H9 (cell line): Measurements from ENCODE around the gene PRR13. TPM values are rescaled to one million over a fixed set of nuclear protein-coding genes. Genes with fewer than 3 reads are reported as not detected.
"Not testable (repeated sequence)": the region's sequence is repeated elsewhere in the genome, so short reads cannot be mapped to it uniquely, and the experiment has no call there.

ENCODE experiments used
- DNase-seq: peaks from one replicate; pipeline ENCODE4 v3.0.0-alpha.2; 2017
- H2AFZ ChIP-seq: one replicate; pipeline ENCODE4 v1.6.1; 2013; ENCODE audit warnings: mild to moderate bottlenecking, low read length, control low read depth, moderate library complexity
- H2AK5ac ChIP-seq: 2 replicates; pipeline ENCODE4 v1.6.1; 2013; ENCODE audit warnings: low read length, control low read depth, mixed read lengths; ENCODE audit not compliant: insufficient read length
- H2BK120ac ChIP-seq: one replicate; pipeline ENCODE4 v1.6.1; 2013; ENCODE audit warnings: low read depth, mild to moderate bottlenecking, low read length, control low read depth, inconsistent platforms; ENCODE audit not compliant: poor library complexity, severe bottlenecking
- H2BK12ac ChIP-seq: 2 replicates; pipeline ENCODE4 v1.6.1; 2013; ENCODE audit warnings: low read length, control low read depth, mixed read lengths, low read depth; ENCODE audit not compliant: insufficient read length
- H2BK15ac ChIP-seq: 2 replicates; pipeline ENCODE4 v1.6.1; 2013; ENCODE audit warnings: low read depth, low read length, control low read depth
- H2BK20ac ChIP-seq: one replicate; pipeline ENCODE4 v1.6.1; 2013; ENCODE audit warnings: low read depth, mild to moderate bottlenecking, low read length, control low read depth, inconsistent platforms; ENCODE audit not compliant: poor library complexity, severe bottlenecking
- H2BK5ac ChIP-seq: 2 replicates; pipeline ENCODE4 v1.6.1; 2013; ENCODE audit warnings: low read length, control low read depth, mixed read lengths; ENCODE audit not compliant: insufficient read length
- H3K14ac ChIP-seq: 2 replicates; pipeline ENCODE4 v1.6.1; 2013; ENCODE audit warnings: low read length, control low read depth; ENCODE audit not compliant: insufficient read depth
- H3K18ac ChIP-seq: 2 replicates; pipeline ENCODE4 v1.6.1; 2013; ENCODE audit warnings: low read depth, mild to moderate bottlenecking, mixed read lengths, low read length, control low read depth; ENCODE audit not compliant: insufficient read length
- H3K23ac ChIP-seq: 2 replicates; pipeline ENCODE4 v1.6.1; 2013; ENCODE audit warnings: low read length, control low read depth, mixed read lengths, low read depth; ENCODE audit not compliant: insufficient read length
- H3K23me2 ChIP-seq: 2 replicates; pipeline ENCODE4 v1.6.1; 2013; ENCODE audit warnings: low read depth, mild to moderate bottlenecking, mixed read lengths, low read length, control low read depth; ENCODE audit not compliant: insufficient read length, poor library complexity, severe bottlenecking
- H3K27ac ChIP-seq: 2 replicates; pipeline ENCODE4 v1.5.1; 2013; ENCODE audit warnings: low read length, control low read depth, mixed read lengths, low read depth; ENCODE audit not compliant: insufficient read length
- H3K27me3 ChIP-seq: 2 replicates; pipeline ENCODE4 v1.6.1; 2013; ENCODE audit warnings: low read length, control low read depth, inconsistent platforms; ENCODE audit not compliant: insufficient read depth
- H3K4ac ChIP-seq: 2 replicates; pipeline ENCODE4 v1.6.1; 2013; ENCODE audit warnings: low read depth, mild to moderate bottlenecking, control low read depth, inconsistent platforms, low read length, moderate library complexity
- H3K4me1 ChIP-seq: 2 replicates; pipeline ENCODE4 v1.6.1; 2013; ENCODE audit warnings: low read length, control low read depth, inconsistent platforms; ENCODE audit not compliant: insufficient read depth
- H3K4me2 ChIP-seq: 2 replicates; pipeline ENCODE4 v1.6.1; 2013; ENCODE audit warnings: low read length, control low read depth, mixed read lengths; ENCODE audit not compliant: insufficient read length, insufficient read depth
- H3K56ac ChIP-seq: 2 replicates; pipeline ENCODE4 v1.6.1; 2013; ENCODE audit warnings: low read depth, mild to moderate bottlenecking, mixed read lengths, low read length, control low read depth; ENCODE audit not compliant: insufficient read length
- H3K79me1 ChIP-seq: 2 replicates; pipeline ENCODE4 v1.6.1; 2013; ENCODE audit warnings: low read depth, mild to moderate bottlenecking, moderate library complexity, low read length, control low read depth, inconsistent platforms; ENCODE audit not compliant: insufficient read depth, poor library complexity, severe bottlenecking
- H3K79me2 ChIP-seq: 2 replicates; pipeline ENCODE4 v1.6.1; 2013; ENCODE audit warnings: low read length, control low read depth, inconsistent platforms; ENCODE audit not compliant: insufficient read depth
- H3K9ac ChIP-seq: 2 replicates; pipeline ENCODE4 v1.6.1; 2013; ENCODE audit warnings: low read length, control low read depth, mixed read lengths; ENCODE audit not compliant: insufficient read length; ENCODE audit errors: extremely low read depth
- H3K9me3 ChIP-seq: one replicate; pipeline ENCODE4 v1.6.1; 2013; ENCODE audit warnings: low read depth, low read length, inconsistent platforms; ENCODE audit not compliant: control insufficient read depth
- H3T11ph ChIP-seq: one replicate; pipeline ENCODE4 v1.6.1; 2013; ENCODE audit warnings: mild to moderate bottlenecking, low read length, control low read depth, inconsistent platforms
- H4K20me1 ChIP-seq: one replicate; pipeline ENCODE4 v1.6.1; 2013; ENCODE audit not compliant: control insufficient read depth, insufficient read length, insufficient read depth
- H4K5ac ChIP-seq: 2 replicates; pipeline ENCODE4 v1.6.1; 2013; ENCODE audit warnings: low read depth, mild to moderate bottlenecking, mixed read lengths, low read length, control low read depth; ENCODE audit not compliant: insufficient read length
- H4K8ac ChIP-seq: replicated peaks from 2 replicates; pipeline ENCODE4 v1.6.1; 2013; ENCODE audit warnings: low read length, control low read depth, mixed read lengths, low read depth; ENCODE audit not compliant: insufficient read length
- H4K91ac ChIP-seq: 2 replicates; pipeline ENCODE4 v1.6.1; 2013; ENCODE audit warnings: low read depth, mild to moderate bottlenecking, moderate library complexity, mixed read lengths, low read length, control low read depth; ENCODE audit not compliant: insufficient read length
- H3K27ac Mint-ChIP-seq, 3 experiments: 2 replicates in 2 of 3; 3 replicates in 1 of 3; pipeline ENCODE4 v1.8.0; 2020 to 2021; ENCODE audit warnings: mixed read lengths in 3 of 3, mild to moderate bottlenecking in 1 of 3, moderate library complexity in 1 of 3
- H3K27me3 Mint-ChIP-seq: 2 replicates; pipeline ENCODE4 v1.8.0; 2021; ENCODE audit warnings: low read depth, mild to moderate bottlenecking, moderate library complexity, mixed read lengths
- H3K36me3 Mint-ChIP-seq, 3 experiments: 2 replicates in 2 of 3; 3 replicates in 1 of 3; pipeline ENCODE4 v1.8.0; 2020 to 2021; ENCODE audit warnings: low read depth in 3 of 3, mixed read lengths in 3 of 3; ENCODE audit not compliant: insufficient read depth in 1 of 3
- H3K4me1 Mint-ChIP-seq, 2 experiments: 2 replicates each; pipeline ENCODE4 v1.8.0; 2020; ENCODE audit warnings: mixed read lengths in 2 of 2
- H3K4me3 Mint-ChIP-seq, 2 experiments: 2 replicates in 1 of 2; 3 replicates in 1 of 2; pipeline ENCODE4 v1.8.0; 2020 to 2021; ENCODE audit warnings: mild to moderate bottlenecking in 2 of 2, mixed read lengths in 2 of 2, moderate library complexity in 1 of 2
- H3K9me3 Mint-ChIP-seq, 2 experiments: 2 replicates in 1 of 2; 3 replicates in 1 of 2; pipeline ENCODE4 v1.8.0; 2020; ENCODE audit warnings: mild to moderate bottlenecking in 2 of 2, mixed read lengths in 2 of 2, moderate library complexity in 1 of 2
- WGBS: extraction: QIAGEN DNeasy Blood & Tissue Kit; methylation state at CpG from one replicate; pipeline ENCODE4 v1.1.7; 2013; ENCODE audit warnings: missing lambda C conversion rate, low lambda C conversion rate, mixed read lengths; ENCODE audit not compliant: insufficient read length; ENCODE audit errors: extremely low coverage; 5-methylcytosine and 5-hydroxymethylcytosine counted together
- total RNA-seq: library from RNA; stranded (reverse); gene quantifications from 2 replicates; pipeline ENCODE4 v1.2.1, GENCODE V29; 2021
- TF ChIP-seq, protein P1 (sequence below): fragments of 200-600 bp; sonication (generic); conservative IDR thresholded peaks from 3 replicates; pipeline ENCODE4 v1.8.0; 2021; ENCODE audit warnings: antibody characterized with exemption, mild to moderate bottlenecking

Gene PRR13
- total RNA-seq, 1 experiment from 2014 or later = 147 TPM

DNA sequence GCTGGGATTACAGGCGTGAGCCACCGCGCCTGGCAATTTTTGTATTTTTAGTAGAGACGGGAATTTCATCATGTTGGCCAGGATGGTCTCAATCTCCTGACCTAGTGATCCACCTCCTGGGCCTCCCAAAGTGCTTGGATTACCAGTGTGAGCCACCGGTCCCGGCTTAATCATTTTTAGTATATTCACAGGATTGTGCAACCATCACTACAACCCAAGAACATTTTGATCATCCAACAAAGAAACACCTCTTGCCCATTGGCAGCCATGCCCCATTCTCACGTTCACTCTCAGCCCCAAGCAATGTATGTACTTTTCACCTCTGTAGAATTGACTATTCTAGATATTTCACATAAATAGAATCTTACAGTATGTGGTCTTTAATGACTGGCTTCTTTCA, 41.6 kb upstream of the PRR13 start:
- no peaks in the 10 kb centered on the region for H3K27me3 Mint-ChIP-seq
- H3K4me1 Mint-ChIP-seq = no peaks in the 10 kb centered on the region
- no peaks in the 10 kb centered on the region for H3K23me2 ChIP-seq
- no peak overlapping the region for H3K14ac ChIP-seq
- H3K18ac ChIP-seq = no peak overlapping the region
- no peak overlapping the region for H3T11ph ChIP-seq
- H2AFZ ChIP-seq = no peak overlapping the region
- H4K20me1 ChIP-seq = no peaks in the 10 kb centered on the region
- H3K4me3 Mint-ChIP-seq = no peak overlapping the region
- no CpG with 5 or more reads among the region's 7 CpGs for WGBS
- H3K9me3 Mint-ChIP-seq = no peaks in the 10 kb centered on the region
- no peak for DNase-seq
- no peaks in the 10 kb centered on the region for H3K27me3 ChIP-seq
- no peak overlapping the region for H3K27ac Mint-ChIP-seq
- H3K27ac ChIP-seq = no peak overlapping the region
- H4K91ac ChIP-seq = no peak overlapping the region
- no peak overlapping the region for H3K4me2 ChIP-seq
- no peak overlapping the region for H3K9ac ChIP-seq
- H3K4me1 ChIP-seq = no peaks in the 10 kb centered on the region
- H3K79me1 ChIP-seq = peaks cover 2% of the 10 kb centered on the region
- H2AK5ac ChIP-seq = no peak overlapping the region
- TF ChIP-seq, protein P1, sequence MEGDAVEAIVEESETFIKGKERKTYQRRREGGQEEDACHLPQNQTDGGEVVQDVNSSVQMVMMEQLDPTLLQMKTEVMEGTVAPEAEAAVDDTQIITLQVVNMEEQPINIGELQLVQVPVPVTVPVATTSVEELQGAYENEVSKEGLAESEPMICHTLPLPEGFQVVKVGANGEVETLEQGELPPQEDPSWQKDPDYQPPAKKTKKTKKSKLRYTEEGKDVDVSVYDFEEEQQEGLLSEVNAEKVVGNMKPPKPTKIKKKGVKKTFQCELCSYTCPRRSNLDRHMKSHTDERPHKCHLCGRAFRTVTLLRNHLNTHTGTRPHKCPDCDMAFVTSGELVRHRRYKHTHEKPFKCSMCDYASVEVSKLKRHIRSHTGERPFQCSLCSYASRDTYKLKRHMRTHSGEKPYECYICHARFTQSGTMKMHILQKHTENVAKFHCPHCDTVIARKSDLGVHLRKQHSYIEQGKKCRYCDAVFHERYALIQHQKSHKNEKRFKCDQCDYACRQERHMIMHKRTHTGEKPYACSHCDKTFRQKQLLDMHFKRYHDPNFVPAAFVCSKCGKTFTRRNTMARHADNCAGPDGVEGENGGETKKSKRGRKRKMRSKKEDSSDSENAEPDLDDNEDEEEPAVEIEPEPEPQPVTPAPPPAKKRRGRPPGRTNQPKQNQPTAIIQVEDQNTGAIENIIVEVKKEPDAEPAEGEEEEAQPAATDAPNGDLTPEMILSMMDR = no peak
- H3K9me3 ChIP-seq = no peaks in the 10 kb centered on the region
- H3K56ac ChIP-seq = no peak overlapping the region
- H3K4ac ChIP-seq = no peak overlapping the region
- H4K5ac ChIP-seq = no peak overlapping the region
- H2BK12ac ChIP-seq = no peak overlapping the region
- peaks cover 3 to 25% (median 9%) of the 10 kb centered on the region in 3 experiments for H3K36me3 Mint-ChIP-seq
- no peak overlapping the region for H2BK20ac ChIP-seq
- H2BK15ac ChIP-seq = no peak overlapping the region
- H3K23ac ChIP-seq = no peak overlapping the region
- H4K8ac ChIP-seq = no peak overlapping the region
- no peak overlapping the region for H2BK5ac ChIP-seq
- H2BK120ac ChIP-seq = no peak overlapping the region
- H3K79me2 ChIP-seq = no peaks in the 10 kb centered on the region; the same call in 1 of the 2 replicates

DNA sequence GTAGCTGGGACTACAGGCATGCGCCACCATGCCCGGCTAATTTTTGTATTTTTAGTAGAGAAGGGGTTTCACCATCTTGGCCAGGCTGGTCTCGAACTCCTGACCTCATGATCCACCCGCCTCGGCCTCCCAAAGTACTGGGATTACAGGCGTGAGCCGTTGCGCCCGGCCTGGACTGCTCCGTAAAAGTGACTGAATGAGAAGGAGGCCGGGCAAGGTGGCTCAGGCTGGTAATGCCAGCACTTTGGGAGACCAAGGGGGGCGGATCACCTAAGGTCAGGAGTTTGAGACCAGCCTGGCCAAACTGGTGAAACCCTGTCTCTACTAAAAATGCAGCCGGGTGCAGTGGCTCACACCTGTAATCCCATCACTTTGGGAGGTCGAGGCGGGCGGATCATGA, 39.2 kb upstream of the PRR13 start:
- not testable (repeated sequence) for H3K27ac ChIP-seq

More for the DNA sequence above, 39.2 kb upstream of the PRR13 start:
- H3K4me3 Mint-ChIP-seq, H3K9ac ChIP-seq, H3K4ac ChIP-seq, H3K23ac ChIP-seq, H3K18ac ChIP-seq, H4K91ac ChIP-seq, H2BK12ac ChIP-seq, H3K9me3 Mint-ChIP-seq, H3K27ac Mint-ChIP-seq, H2AK5ac ChIP-seq, H3K4me1 Mint-ChIP-seq, H2AFZ ChIP-seq, H3K56ac ChIP-seq, H2BK5ac ChIP-seq, H3K27me3 Mint-ChIP-seq, H3K9me3 ChIP-seq, H3K79me1 ChIP-seq, H3K27me3 ChIP-seq, H2BK120ac ChIP-seq, H3K4me2 ChIP-seq, H3T11ph ChIP-seq, H2BK20ac ChIP-seq, H3K23me2 ChIP-seq, H2BK15ac ChIP-seq, H3K4me1 ChIP-seq, DNase-seq, H4K5ac ChIP-seq, H3K79me2 ChIP-seq, H3K14ac ChIP-seq, H4K20me1 ChIP-seq, H4K8ac ChIP-seq: not testable (repeated sequence)
- WGBS = no CpG with 5 or more reads among the region's 16 CpGs
- peaks cover 8 to 29% (median 19%) of the 10 kb centered on the region in 3 experiments for H3K36me3 Mint-ChIP-seq
